Measurements from ENCODE around the gene ICOS. TPM values are rescaled to one million over a fixed set of nuclear protein-coding genes. Genes with fewer than 3 reads are reported as not detected.

ICOS gene
- total RNA-seq, 4 donors from 2014 or later, result 0.41 to 1.3 (median 0.60) TPM; not detected in 1

Other genes starting within 250 kb of the ICOS start
- 1 to 10 TPM in 2 of 4 donors, under 1 TPM in 1, not detected in 1; 0.68 to 2.4 (median 1.5) TPM for gene CD28, start 230.1 kb upstream of the ICOS start, total RNA-seq
- 1 to 10 TPM in 1 of 4 donors, not detected in 3; 2.5 TPM for gene CTLA4, start 69.0 kb upstream of the ICOS start, total RNA-seq